BLaER1 (cell line): ENCODE results near the gene FCGBP.
"Not testable (repeated sequence)": the region's sequence is repeated elsewhere in the genome, so short reads cannot be mapped to it uniquely, and the experiment has no call there.

Experiments
- H3K27ac ChIP-seq: shearing (Covaris generic); formaldehyde crosslinking; 2 replicates; pipeline ENCODE4 v1.8.1; 2022
- H3K27me3 ChIP-seq: shearing (Covaris generic); formaldehyde crosslinking; 2 replicates; pipeline ENCODE4 v1.8.1; 2022
- H3K36me3 ChIP-seq: shearing (Covaris generic); formaldehyde crosslinking; 2 replicates; pipeline ENCODE4 v1.8.1; 2022
- H3K4me1 ChIP-seq: shearing (Covaris generic); formaldehyde crosslinking; 2 replicates; pipeline ENCODE4 v1.8.1; 2022
- H3K4me2 ChIP-seq: shearing (Covaris generic); formaldehyde crosslinking; 2 replicates; pipeline ENCODE4 v1.8.1; 2022
- H3K4me3 ChIP-seq: shearing (Covaris generic); formaldehyde crosslinking; 2 replicates; pipeline ENCODE4 v1.8.1; 2022
- H3K9ac ChIP-seq: shearing (Covaris generic); formaldehyde crosslinking; 2 replicates; pipeline ENCODE4 v1.8.1; 2022
- H3K9me3 ChIP-seq: shearing (Covaris generic); formaldehyde crosslinking; 2 replicates; pipeline ENCODE4 v1.8.1; 2022
- H4K20me1 ChIP-seq: shearing (Covaris generic); formaldehyde crosslinking; 2 replicates; pipeline ENCODE4 v1.8.1; 2022
- Cebpa-rat ChIP-seq: shearing (Covaris generic); IDR thresholded peaks from 2 replicates; pipeline ENCODE4 v1.8.1; 2022

FCGBP gene

DNA sequence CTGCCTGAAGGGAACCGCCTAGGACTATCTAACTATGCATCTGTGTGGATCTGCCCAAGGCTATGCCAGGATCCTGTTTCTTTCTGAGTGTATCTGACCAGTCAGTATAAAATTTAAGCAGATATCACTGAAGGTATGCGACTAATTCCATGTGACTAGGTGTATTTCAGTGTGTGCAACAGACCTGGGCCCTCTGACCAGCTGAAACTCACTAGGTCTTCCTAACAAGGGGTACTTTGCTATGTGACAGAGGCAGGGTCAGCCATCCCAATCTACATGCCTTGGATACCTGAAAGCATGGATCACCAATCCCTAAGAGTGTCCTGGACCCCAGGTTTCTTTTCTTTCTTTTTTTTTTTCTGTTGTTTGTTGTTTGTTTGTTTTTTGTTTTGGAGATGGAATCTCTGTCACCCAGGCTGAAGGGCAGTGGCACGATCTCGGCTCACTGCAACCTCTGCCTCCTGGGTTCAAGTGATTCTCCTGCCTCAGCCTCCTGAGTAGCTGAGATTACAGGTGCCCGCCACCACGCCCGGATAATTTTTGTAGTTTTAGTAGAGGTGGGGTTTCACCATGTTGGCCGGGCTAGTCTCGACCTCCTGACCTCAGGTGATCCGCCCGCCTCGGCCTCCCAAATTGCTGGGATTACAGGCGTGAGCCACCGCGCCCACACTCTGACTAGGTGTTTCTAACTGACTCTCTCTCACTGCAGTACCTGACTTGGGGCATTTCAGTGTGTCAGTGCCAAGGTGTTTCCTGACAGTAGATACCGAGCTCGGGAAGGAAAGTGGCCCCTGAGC lies 43.5 kb downstream of the FCGBP start:
- Histone ChIP-seq H3K9me3 (no peaks in the 10 kb centered on the region), H3K4me3 (no peak overlapping the region), H3K27me3 (no peaks in the 10 kb centered on the region), H4K20me1 (no peaks in the 10 kb centered on the region), H3K4me2 (no peak overlapping the region), H3K4me1 (no peaks in the 10 kb centered on the region), H3K9ac (no peak overlapping the region), H3K36me3 (no peaks in the 10 kb centered on the region), H3K27ac (no peak overlapping the region)
- TF ChIP-seq Cebpa-rat = no peak

DNA sequence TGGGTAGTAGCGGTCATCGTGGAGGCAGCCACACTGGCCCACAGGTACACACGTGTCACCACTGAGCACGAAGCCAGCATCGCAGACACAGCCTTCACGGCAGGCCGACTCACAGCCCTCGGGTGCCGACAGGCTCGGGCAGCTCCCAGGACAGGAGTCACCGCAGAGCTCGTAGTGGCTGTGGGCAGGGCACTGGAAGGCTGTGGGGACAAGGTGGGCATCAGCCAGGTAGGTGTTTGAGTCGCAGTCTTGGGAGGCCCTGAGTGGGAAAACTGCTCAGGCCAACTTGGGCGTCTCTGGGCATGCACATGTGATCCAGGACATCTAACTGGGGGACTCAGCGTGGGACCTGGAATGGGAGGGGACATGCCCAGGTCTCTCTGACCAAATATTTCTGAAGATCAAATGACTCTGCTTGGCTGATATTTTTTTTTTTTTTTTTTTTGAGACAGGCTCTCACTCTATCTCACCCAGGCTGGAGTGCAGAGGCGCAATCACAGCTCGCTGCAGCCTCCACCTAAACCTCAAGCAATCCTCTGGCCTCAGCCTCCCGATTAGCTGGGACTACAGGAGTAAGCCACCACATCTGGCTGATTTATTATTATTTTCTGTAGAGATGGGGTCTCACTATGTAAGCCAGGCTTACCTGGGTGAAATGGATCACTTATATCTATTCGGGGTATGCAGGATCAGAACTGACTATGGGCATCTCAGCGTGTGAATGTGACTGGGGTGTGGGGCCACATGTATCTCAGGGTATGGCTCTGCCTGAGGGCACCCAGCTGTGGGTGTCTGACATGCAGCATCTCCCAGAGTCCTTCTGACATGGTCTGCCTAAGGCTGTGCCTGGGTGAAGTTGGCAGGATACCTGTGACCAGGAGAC lies 44.3 kb downstream of the FCGBP start:
- H3K36me3 ChIP-seq, H3K4me3 ChIP-seq, H3K27ac ChIP-seq, H4K20me1 ChIP-seq, H3K4me1 ChIP-seq, H3K4me2 ChIP-seq, H3K9me3 ChIP-seq, H3K27me3 ChIP-seq, H3K9ac ChIP-seq: not testable (repeated sequence)

DNA sequence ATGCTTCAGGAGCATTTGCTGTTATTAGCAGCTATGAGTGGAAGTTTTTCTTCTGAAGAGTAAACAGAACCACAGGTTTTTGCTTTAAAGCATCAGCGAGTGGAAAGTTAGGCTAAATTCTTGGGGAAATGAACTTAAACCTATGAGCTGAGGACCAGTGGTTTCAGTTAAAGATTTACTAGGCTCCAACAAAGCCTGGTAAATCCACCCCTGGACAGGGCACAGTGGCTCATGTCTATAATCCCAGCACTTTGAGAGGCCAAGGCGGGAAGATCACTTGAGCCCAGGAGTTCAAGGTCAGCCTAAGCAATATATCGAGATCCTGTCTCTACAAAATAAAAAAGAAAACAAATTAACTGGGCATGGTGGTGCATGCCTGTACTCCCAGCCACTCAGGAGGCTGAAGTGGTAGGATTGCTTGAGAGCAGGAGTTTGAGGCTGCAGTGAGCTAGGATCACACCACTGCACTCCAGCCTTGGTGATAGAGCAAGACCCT lies 46.9 kb downstream of the FCGBP start:
- H3K27me3 ChIP-seq, H3K4me3 ChIP-seq, H3K9me3 ChIP-seq, H3K4me2 ChIP-seq, H3K9ac ChIP-seq, H3K4me1 ChIP-seq, H3K36me3 ChIP-seq, H3K27ac ChIP-seq, H4K20me1 ChIP-seq: not testable (repeated sequence)

DNA sequence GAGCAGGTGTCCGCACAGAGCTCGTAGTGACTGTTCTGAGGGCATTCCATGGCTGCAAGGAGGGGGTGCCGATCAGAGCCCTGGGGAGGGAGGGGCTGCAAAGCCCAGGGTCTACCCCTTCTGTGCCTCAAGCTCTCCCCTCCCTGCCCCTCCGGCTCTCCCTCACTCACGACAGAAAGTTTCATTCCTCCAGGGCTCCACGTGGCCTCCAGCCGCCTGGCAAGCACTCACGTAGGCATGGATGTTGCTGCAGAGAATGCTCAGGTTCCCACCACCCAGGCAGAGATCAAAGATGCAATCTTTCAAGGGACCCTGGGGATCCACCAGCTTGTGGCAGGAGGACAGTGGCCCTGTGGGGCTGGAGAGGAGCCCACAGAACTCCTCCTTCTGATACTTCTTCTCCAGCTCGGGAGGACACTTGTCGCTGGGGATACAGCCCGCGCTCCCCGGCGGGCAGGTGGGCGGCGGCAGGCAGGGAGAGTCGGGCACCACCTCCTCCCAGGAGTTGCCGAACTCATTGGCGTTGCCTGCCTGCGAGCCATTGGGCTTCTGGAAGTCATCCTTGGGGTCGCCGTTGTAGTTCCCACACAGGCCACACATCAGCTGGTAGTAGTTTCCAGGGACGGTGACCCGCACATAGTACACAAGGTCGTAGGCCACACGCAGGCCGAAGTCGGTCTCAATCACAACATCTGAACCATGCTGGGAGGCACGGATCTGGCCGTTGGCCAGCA lies 48.4 kb downstream of the FCGBP start:
- H3K27ac ChIP-seq = not testable (repeated sequence)

DNA sequence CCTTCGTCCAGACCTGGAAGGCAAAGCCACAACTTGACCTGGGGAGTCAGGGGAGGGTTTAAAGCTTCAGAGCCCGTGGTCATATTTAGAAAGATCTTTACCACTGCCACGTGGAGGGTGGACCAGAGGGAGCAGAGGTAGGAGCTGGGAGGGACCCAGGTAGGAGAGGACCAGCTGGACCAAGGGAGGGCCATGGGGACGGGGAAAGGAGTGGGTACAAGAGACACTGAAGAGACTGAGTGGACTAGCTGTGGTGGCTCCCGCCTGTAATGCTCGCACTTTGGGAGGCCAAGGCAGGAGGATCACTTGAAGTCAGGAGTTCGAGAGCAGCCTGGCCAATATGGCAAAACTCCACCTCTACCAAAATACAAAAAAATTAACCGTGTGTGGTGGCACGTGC lies 49.7 kb downstream of the FCGBP start:
- H3K27me3 ChIP-seq, H3K4me1 ChIP-seq, H3K27ac ChIP-seq, H4K20me1 ChIP-seq, H3K9me3 ChIP-seq, H3K4me2 ChIP-seq, H3K4me3 ChIP-seq, H3K36me3 ChIP-seq, H3K9ac ChIP-seq: not testable (repeated sequence)

More for the DNA sequence above, 48.4 kb downstream of the FCGBP start:
- H3K9ac ChIP-seq, H3K9me3 ChIP-seq, H3K4me2 ChIP-seq, H3K4me1 ChIP-seq, H4K20me1 ChIP-seq, H3K4me3 ChIP-seq, H3K27me3 ChIP-seq, H3K36me3 ChIP-seq: not testable (repeated sequence)
